ENCODE data around the gene MYO3B. TPM values are rescaled to one million over a fixed set of nuclear protein-coding genes. Genes with fewer than 3 reads are reported as not detected.

The MYO3B gene
- total RNA-seq, 1 donor from 2014 or later = 1.5 TPM

- no peaks in the 10 kb centered on the region for H3K4me1 Mint-ChIP-seq
- intact Hi-C loops (cut with micrococcal nuclease) = no loop called here
Measured at GRCh38 chr2:170243898-170244297, 66.0 kb downstream of the MYO3B start.

GRCh38 chr2:170244555-170244954, 66.6 kb downstream of the MYO3B start:
- H3K9me3 Mint-ChIP-seq = no peaks in the 10 kb centered on the region
- no peaks in the 10 kb centered on the region for H3K4me1 Mint-ChIP-seq
- no peak for DNase-seq
- no peaks in the 10 kb centered on the region for H3K36me3 Mint-ChIP-seq (ENCODE audit: low read depth)
- peaks cover 36% of the 10 kb centered on the region for H3K27me3 Mint-ChIP-seq
- no peak overlapping the region for H3K4me3 Mint-ChIP-seq
- no peak overlapping the region for H3K27ac Mint-ChIP-seq
- intact Hi-C loops (cut with micrococcal nuclease) = no loop called here

More at GRCh38 chr2:170243898-170244297, 66.0 kb downstream of the MYO3B start:
- no peaks in the 10 kb centered on the region for H3K36me3 Mint-ChIP-seq (ENCODE audit: low read depth)
- no peak overlapping the region for H3K27ac Mint-ChIP-seq
- DNase-seq = no peak
- H3K4me3 Mint-ChIP-seq = no peak overlapping the region
- H3K9me3 Mint-ChIP-seq = no peaks in the 10 kb centered on the region
- peaks cover 40% of the 10 kb centered on the region for H3K27me3 Mint-ChIP-seq

GRCh38 chr2:170245312-170245711, 67.4 kb downstream of the MYO3B start:
- no peaks in the 10 kb centered on the region for H3K9me3 Mint-ChIP-seq
- no peaks in the 10 kb centered on the region for H3K36me3 Mint-ChIP-seq (ENCODE audit: low read depth)
- peaks cover 33% of the 10 kb centered on the region for H3K27me3 Mint-ChIP-seq
- H3K27ac Mint-ChIP-seq = no peak overlapping the region
- no peak for DNase-seq
- no peaks in the 10 kb centered on the region for H3K4me1 Mint-ChIP-seq
- intact Hi-C loops (cut with micrococcal nuclease) = no loop called here
- no peak overlapping the region for H3K4me3 Mint-ChIP-seq

- intact Hi-C loops (cut with micrococcal nuclease) = no loop called here
- H3K4me3 Mint-ChIP-seq = no peak overlapping the region
Measured at GRCh38 chr2:170247333-170247732, 69.4 kb downstream of the MYO3B start.

GRCh38 chr2:170247882-170248393, 70.0 kb downstream of the MYO3B start:
- H3K4me3 Mint-ChIP-seq = no peak overlapping the region
- no peak overlapping the region for H3K27ac Mint-ChIP-seq
- no peaks in the 10 kb centered on the region for H3K36me3 Mint-ChIP-seq (ENCODE audit: low read depth)
- no peaks in the 10 kb centered on the region for H3K4me1 Mint-ChIP-seq
- intact Hi-C loops (cut with micrococcal nuclease) = no loop called here
- no peaks in the 10 kb centered on the region for H3K9me3 Mint-ChIP-seq
- no peak for DNase-seq
- peaks cover 25% of the 10 kb centered on the region for H3K27me3 Mint-ChIP-seq

More at GRCh38 chr2:170247333-170247732, 69.4 kb downstream of the MYO3B start:
- H3K9me3 Mint-ChIP-seq = no peaks in the 10 kb centered on the region
- no peaks in the 10 kb centered on the region for H3K4me1 Mint-ChIP-seq
- DNase-seq = no peak
- H3K36me3 Mint-ChIP-seq (ENCODE audit: low read depth) = no peaks in the 10 kb centered on the region
- H3K27ac Mint-ChIP-seq = no peak overlapping the region
- H3K27me3 Mint-ChIP-seq = peaks cover 23% of the 10 kb centered on the region

GRCh38 chr2:170248574-170249393, 70.8 kb downstream of the MYO3B start:
- Mint-ChIP-seq H3K36me3 (ENCODE audit: low read depth) (no peaks in the 10 kb centered on the region), H3K27me3 (peaks cover 20% of the 10 kb centered on the region), H3K4me1 (no peaks in the 10 kb centered on the region), H3K9me3 (no peaks in the 10 kb centered on the region), H3K27ac (no peak overlapping the region), H3K4me3 (no peak overlapping the region)
- intact Hi-C loops (cut with micrococcal nuclease) = no loop called here
- no peak for DNase-seq

GRCh38 chr2:170249761-170250160, 71.8 kb downstream of the MYO3B start:
- DNase-seq = no peak
- Mint-ChIP-seq H3K36me3 (ENCODE audit: low read depth) (no peaks in the 10 kb centered on the region), H3K9me3 (no peaks in the 10 kb centered on the region), H3K4me3 (no peak overlapping the region), H3K27me3 (peaks cover 13% of the 10 kb centered on the region), H3K4me1 (no peaks in the 10 kb centered on the region), H3K27ac (no peak overlapping the region)
- intact Hi-C loops (cut with micrococcal nuclease) = no loop called here

GRCh38 chr2:170250584-170250983, 72.6 kb downstream of the MYO3B start:
- no peak for DNase-seq
- no peaks in the 10 kb centered on the region for H3K9me3 Mint-ChIP-seq
- H3K27ac Mint-ChIP-seq = no peak overlapping the region
- intact Hi-C loops (cut with micrococcal nuclease) = no loop called here
- no peaks in the 10 kb centered on the region for H3K36me3 Mint-ChIP-seq (ENCODE audit: low read depth)
- H3K4me1 Mint-ChIP-seq = no peaks in the 10 kb centered on the region
- no peak overlapping the region for H3K4me3 Mint-ChIP-seq
- peaks cover 12% of the 10 kb centered on the region for H3K27me3 Mint-ChIP-seq

GRCh38 chr2:170252414-170252813, 74.5 kb downstream of the MYO3B start:
- no peak for DNase-seq
- H3K4me1 Mint-ChIP-seq = no peaks in the 10 kb centered on the region
- no peaks in the 10 kb centered on the region for H3K9me3 Mint-ChIP-seq
- H3K36me3 Mint-ChIP-seq (ENCODE audit: low read depth) = no peaks in the 10 kb centered on the region
- intact Hi-C loops (cut with micrococcal nuclease) = no loop called here
- no peak overlapping the region for H3K27ac Mint-ChIP-seq
- H3K27me3 Mint-ChIP-seq = peaks cover 14% of the 10 kb centered on the region
- no peak overlapping the region for H3K4me3 Mint-ChIP-seq

GRCh38 chr2:170253721-170254230, 75.8 kb downstream of the MYO3B start:
- intact Hi-C loops (cut with micrococcal nuclease) = no loop called here
- DNase-seq = no peak
- no peak overlapping the region for H3K4me3 Mint-ChIP-seq
- H3K9me3 Mint-ChIP-seq = no peaks in the 10 kb centered on the region
- H3K36me3 Mint-ChIP-seq (ENCODE audit: low read depth) = no peaks in the 10 kb centered on the region
- H3K4me1 Mint-ChIP-seq = no peaks in the 10 kb centered on the region
- H3K27me3 Mint-ChIP-seq = peaks cover 14% of the 10 kb centered on the region
- H3K27ac Mint-ChIP-seq = no peak overlapping the region

- Mint-ChIP-seq H3K4me3 (no peak overlapping the region), H3K36me3 (ENCODE audit: low read depth) (no peaks in the 10 kb centered on the region), H3K27ac (no peak overlapping the region), H3K27me3 (peaks cover 12% of the 10 kb centered on the region), H3K4me1 (no peaks in the 10 kb centered on the region), H3K9me3 (no peaks in the 10 kb centered on the region)
- intact Hi-C loops (cut with micrococcal nuclease) = no loop called here
- DNase-seq = no peak
Measured at GRCh38 chr2:170254293-170254732, 76.4 kb downstream of the MYO3B start.

GRCh38 chr2:170255137-170255536, 77.2 kb downstream of the MYO3B start:
- Mint-ChIP-seq H3K9me3 (peaks cover under 1% of the 10 kb centered on the region), H3K36me3 (ENCODE audit: low read depth) (no peaks in the 10 kb centered on the region), H3K4me1 (no peaks in the 10 kb centered on the region), H3K27ac (no peak overlapping the region), H3K27me3 (peaks cover 10% of the 10 kb centered on the region), H3K4me3 (no peak overlapping the region)
- intact Hi-C loops (cut with micrococcal nuclease) = no loop called here
- no peak for DNase-seq

GRCh38 chr2:170255971-170256370, 78.0 kb downstream of the MYO3B start:
- Mint-ChIP-seq H3K9me3 (peaks cover 7% of the 10 kb centered on the region), H3K27ac (no peak overlapping the region), H3K36me3 (ENCODE audit: low read depth) (no peaks in the 10 kb centered on the region), H3K4me1 (no peaks in the 10 kb centered on the region), H3K4me3 (no peak overlapping the region), H3K27me3 (peaks cover 10% of the 10 kb centered on the region)
- intact Hi-C loops (cut with micrococcal nuclease) = no loop called here
- DNase-seq = no peak

- Mint-ChIP-seq H3K27ac (no peak overlapping the region), H3K36me3 (ENCODE audit: low read depth) (no peaks in the 10 kb centered on the region), H3K4me1 (no peaks in the 10 kb centered on the region), H3K9me3 (peaks cover 10% of the 10 kb centered on the region), H3K27me3 (peaks cover 5% of the 10 kb centered on the region), H3K4me3 (no peak overlapping the region)
- DNase-seq = no peak
- intact Hi-C loops (cut with micrococcal nuclease) = no loop called here
Measured at GRCh38 chr2:170258382-170258781, 80.4 kb downstream of the MYO3B start.
